HG03558 (cell line): ENCODE results near the gene CHRNA7.

Experiments used
- ATAC-seq: cut with Tn5 transposase; IDR thresholded peaks from one replicate; pipeline ENCODE4 v1.9.1; 2021; ENCODE audit warnings: moderate number of reproducible peaks; ENCODE audit not compliant: unreplicated experiment; ENCODE audit errors: extremely low read depth

Gene CHRNA7

GRCh38 chr15:32060706-32061105 is 30.4 kb downstream of the CHRNA7 start:
- no peak for ATAC-seq

DNA sequence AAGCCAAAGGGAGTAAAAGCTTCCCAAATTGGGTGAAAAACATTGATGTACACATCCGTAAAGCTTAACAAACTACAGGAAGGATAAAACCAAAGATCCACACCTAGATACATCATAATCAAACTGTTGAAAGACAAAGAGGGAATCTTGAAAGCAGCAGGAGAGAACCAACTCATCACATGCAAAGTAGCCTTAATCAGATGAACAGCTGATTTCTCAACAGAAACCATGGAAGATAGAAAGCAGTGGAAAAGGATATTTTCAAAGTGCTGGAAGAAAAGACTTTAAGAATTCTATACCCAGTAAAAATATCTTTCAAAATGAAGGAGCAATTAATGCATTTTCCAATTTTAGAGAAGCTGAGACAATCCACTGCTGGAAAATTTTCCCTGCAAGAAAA is 36.8 kb downstream of the CHRNA7 start:
- ATAC-seq: no peak

DNA sequence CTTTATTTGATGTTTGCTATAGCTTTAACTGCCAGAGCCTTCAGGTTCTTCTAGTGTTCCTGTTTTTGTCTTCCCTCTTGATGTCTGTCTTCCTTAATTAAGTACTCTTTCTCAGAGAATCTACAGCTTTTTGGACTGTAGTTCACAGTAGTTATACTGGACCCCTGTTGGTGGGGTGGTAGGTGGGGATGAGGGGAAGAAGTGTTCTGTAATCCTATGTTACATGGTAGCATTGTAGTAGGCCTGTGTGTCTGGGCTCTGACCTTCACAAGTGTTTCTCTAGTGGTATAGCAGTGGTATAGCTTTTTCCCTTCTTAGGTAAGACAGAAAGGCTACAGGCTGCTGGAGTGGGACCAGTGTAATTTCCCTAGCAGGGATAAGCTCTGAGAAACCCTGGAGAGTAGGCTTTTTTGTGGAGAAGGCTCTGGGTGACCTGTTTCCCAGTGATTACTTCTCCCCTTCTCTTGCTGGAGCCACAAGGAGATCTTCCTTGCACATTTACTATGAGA is 59.6 kb downstream of the CHRNA7 start:
- ATAC-seq: no peak

DNA sequence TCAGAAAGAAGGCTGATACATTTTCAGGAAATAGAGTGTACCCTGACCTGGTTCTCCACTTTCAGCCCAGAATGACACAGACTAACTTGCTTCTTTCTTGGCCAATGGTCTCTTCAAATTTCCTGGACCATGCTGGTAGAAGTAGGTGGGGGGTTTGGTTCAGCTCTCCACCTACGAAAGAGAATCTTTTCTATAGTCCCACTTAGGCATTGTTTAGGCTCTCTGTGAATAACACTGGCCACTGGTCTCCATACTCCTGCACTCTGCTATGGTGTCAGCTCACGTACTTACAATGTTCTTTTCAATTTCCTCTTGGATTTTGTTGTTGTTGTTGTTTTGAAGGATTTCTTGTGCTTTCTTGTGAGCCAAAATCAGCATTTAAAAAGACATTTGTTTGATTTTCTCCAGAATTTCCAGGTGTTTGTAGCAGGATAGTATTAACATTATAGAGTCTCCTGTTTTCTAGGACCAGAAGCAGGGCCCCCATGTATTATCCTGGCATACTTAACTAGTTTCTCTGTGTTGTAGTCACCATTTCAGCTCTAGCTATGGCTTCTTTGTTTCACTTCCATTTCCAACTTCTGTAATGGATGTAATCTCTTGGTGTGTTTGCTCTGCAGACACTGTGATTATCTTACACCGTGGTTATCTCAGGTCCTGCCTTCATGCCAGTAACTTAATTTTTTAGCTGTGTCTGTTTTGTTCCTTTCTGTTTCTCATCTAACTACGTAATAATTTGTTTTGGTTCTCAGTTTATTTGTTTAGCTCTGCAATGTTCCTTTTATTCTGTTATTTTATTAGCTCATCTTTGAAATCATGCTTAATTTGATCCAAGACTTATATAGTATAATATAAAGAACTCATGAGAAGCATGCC is 61.4 kb downstream of the CHRNA7 start:
- ATAC-seq: no peak

DNA sequence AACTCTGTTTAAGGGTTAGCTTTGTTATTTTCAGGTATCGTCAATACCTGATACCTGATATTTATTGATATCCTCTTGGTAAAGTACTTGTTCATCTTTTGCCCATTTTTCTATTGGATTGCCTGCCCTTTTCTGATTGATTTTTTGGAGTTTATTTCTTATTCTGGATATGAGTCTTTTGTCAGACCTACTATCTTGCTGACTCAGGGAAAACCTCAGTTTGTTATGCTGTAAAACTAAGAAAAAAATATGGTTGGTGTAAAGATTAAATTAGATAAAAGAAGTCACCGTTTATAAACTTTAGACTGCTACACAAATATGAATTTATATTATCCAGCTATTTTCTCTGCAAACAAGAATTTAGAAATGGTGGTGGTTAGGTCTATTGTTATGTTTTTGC is 65.9 kb downstream of the CHRNA7 start:
- no peak for ATAC-seq

GRCh38 chr15:32096916-32097617 is 66.8 kb downstream of the CHRNA7 start:
- no peak for ATAC-seq

GRCh38 chr15:32098033-32098432 is 67.7 kb downstream of the CHRNA7 start:
- no peak for ATAC-seq

- ATAC-seq: no peak
These were observed 68.9 kb downstream of the CHRNA7 start for GRCh38 chr15:32099097-32099785.

DNA sequence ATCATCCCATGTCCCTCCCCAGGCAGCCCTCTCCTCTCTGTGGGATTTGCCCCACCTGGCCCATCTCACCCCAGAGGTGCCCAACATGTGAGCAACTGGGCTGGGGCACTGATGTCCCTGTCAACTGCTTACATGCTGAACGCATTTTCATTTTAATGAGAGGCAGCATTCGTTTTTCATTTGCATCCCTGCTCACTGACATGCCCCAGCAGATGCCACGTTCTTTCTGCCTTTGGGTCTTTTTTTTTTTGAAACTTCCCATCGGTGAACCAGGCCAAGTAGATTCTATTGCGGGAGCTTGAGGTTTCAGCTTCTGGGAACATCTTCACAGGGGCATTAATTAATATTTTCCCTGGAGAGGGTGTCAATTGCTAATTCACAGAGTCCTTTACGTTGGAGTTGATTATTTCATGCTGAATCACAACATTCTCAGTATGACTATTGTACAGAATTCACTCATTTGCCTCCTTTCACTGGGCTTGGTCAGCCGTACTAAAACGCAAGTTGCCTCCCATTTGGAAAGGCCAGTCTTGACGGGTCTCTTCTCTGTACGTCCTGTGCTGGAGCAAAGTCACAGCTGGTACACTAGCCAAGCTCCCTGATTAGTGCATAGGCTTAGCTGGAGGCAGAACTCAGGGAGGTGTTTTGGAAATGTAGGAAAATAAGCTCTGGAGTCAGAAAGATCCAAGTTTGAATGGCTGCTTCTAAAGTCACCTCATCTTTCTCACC is 69.8 kb downstream of the CHRNA7 start:
- ATAC-seq: no peak

DNA sequence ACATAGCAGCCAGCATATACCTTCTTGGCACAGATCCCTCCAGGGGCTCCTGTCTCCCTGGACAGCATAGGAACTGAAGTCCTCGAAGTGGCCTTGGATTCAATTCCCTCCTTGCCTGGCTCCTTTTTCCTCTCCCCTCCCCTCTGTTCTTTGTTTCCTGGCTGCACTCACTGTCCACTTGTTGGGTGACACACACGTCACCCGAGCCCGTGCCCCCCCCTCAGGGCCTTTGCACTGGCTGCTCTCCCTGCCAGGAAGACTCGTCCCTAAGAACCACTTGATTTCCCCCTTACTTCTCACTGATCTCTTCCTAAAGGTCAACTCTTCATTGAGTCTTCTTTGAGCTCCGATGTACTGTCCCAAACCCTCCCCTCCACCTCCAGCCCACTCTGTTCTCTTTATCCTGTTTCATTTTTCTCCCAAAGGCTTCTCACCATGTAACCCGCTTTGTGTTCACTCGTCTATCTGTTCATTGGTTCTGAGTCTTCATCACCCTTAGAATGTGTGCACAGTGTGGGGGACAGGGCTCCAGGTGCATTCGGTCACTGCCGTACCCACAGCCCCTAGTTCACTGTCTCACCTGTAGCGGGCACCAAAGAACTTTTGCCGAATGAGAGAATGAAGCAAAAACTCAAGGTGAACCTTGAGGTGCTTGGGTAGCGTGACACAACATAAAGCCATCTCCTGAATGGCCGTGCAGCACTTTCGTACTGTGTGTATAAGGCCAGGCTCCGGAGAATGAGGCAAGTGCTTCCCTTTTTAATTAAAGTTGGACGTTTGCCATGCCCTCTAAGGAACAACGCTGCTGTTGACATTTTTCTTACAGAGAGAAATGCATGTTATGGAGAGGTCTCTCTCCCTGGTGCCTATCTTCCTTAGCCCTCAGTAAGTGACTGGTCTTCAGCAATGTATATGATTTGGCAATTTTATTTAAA is 74.0 kb downstream of the CHRNA7 start:
- ATAC-seq: no peak

GRCh38 chr15:32105258-32106241 is 75.2 kb downstream of the CHRNA7 start:
- no peak for ATAC-seq

GRCh38 chr15:32106401-32107381 is 76.4 kb downstream of the CHRNA7 start:
- ATAC-seq: no peak

GRCh38 chr15:32107477-32108080 is 77.3 kb downstream of the CHRNA7 start:
- no peak for ATAC-seq

DNA sequence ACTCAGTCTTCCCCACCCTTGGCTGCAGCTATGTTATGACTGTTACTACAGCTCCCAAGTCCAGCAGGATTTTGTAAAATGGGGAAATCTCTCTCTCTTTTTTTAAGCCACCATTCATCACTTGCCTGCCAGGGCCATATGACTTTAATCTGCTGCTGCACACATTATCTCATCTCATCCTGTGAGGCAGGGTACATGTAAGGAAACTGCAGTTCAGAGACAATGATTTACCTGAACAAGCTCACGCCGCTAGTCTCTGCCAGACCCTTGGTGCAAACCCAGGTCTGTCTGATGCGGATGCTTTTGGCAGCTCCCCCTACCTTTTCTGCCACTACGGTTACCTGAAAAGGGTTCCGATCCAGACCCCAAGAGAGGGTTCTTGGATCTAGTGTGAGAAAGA is 78.3 kb downstream of the CHRNA7 start:
- no peak for ATAC-seq

DNA sequence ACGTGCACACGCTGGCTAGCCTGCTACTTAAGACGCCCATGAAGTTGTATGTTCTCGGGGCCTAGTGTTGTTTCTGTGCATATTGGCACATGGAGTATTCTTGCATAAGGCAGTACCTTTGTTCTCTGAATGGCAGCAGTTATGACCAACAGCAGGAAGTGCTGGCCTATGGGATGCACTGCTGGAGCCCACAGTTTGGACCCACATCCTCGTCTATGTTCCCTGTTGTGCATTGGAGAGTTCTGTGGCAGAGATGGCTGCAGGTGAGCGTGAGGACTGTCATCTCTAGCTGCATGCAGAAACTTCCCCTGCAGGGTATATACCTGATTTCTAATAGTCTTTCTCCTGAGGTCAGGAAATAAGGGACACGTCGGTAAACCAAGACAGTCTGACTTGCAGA is 81.8 kb downstream of the CHRNA7 start:
- no peak for ATAC-seq

DNA sequence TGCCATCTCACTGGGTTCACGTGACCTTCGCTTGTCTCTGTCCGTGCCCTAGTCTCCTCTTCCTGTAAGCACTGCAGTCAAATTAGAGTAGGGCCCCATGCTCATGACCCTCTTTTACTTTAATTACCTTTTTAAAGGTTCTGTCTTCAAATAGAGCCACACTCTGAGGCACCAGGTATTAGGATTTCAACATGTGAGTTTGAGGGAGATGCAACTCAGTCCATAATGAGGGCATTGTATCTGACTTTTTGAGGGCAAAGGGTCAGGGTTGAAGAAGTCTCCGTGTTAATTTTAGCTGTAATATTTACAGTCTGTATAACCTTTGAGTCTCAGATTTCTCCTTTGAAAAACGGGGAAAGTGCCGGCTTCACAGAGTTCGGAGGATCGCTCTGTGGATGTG is 82.9 kb downstream of the CHRNA7 start:
- no peak for ATAC-seq
